Spleen (tissue), 7 donors: Measurements from ENCODE around the gene KIT.

Experiments
- POLR2A ChIP-seq, 3 donors: fragments of 450-650 bp; IDR thresholded peaks; one replicate each; pipeline ENCODE4 v1.5.1; 2017; ENCODE audit warnings: antibody characterized with exemption in 3 of 3, mild to moderate bottlenecking in 1 of 3
- POLR2AphosphoS5 ChIP-seq, 3 donors: sonication (generic); formaldehyde crosslinking; IDR thresholded peaks; one replicate each; pipeline ENCODE4 v1.5.1; 2017; ENCODE audit warnings: antibody characterized with exemption in 3 of 3
- TF ChIP-seq, protein P1 (sequence below), 11 experiments: fragments of 200-600 bp in 7 of 11; fragments of 450-650 bp in 4 of 11; sonication (generic) in 4 of 11; IDR thresholded peaks in 8 of 11; conservative IDR thresholded peaks in 3 of 11; 1 replicate in 7 of 11; 2 replicates in 4 of 11; pipeline versions ENCODE4 v1.4.0 to v1.8.0; 2016 to 2021; ENCODE audit warnings: antibody characterized with exemption in 11 of 11, inconsistent platforms in 4 of 11, mild to moderate bottlenecking in 1 of 11
- donor health status: DM: no; HTN: no; CAD: no; lungs with moderate emphysema.
- donor health status: DM: no; HTN: no; CAD: no.
- donor health status: DM: no; HTN: no; CAD: no.

GRCh38 chr4:54695337-54695736 is 37.6 kb downstream of the KIT start:
- TF ChIP-seq, protein P1, sequence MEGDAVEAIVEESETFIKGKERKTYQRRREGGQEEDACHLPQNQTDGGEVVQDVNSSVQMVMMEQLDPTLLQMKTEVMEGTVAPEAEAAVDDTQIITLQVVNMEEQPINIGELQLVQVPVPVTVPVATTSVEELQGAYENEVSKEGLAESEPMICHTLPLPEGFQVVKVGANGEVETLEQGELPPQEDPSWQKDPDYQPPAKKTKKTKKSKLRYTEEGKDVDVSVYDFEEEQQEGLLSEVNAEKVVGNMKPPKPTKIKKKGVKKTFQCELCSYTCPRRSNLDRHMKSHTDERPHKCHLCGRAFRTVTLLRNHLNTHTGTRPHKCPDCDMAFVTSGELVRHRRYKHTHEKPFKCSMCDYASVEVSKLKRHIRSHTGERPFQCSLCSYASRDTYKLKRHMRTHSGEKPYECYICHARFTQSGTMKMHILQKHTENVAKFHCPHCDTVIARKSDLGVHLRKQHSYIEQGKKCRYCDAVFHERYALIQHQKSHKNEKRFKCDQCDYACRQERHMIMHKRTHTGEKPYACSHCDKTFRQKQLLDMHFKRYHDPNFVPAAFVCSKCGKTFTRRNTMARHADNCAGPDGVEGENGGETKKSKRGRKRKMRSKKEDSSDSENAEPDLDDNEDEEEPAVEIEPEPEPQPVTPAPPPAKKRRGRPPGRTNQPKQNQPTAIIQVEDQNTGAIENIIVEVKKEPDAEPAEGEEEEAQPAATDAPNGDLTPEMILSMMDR (IDR thresholded peaks at IDR 0.05 in 8 of 11, conservative IDR thresholded peaks at IDR 0.05 in 3 of 11) = no peak
- TF ChIP-seq POLR2A (IDR thresholded peaks at IDR 0.05) (no peak), POLR2AphosphoS5 (IDR thresholded peaks at IDR 0.05) (no peak)
